H1 (cell line): ENCODE data around the gene GBA2. TPM values are rescaled to one million over a fixed set of nuclear protein-coding genes. Genes with fewer than 3 reads are reported as not detected.

ENCODE experiments used
- ASH2L ChIP-seq: fragments of 200-600, 300-600 bp; sonication (generic); IDR thresholded peaks from one replicate; pipeline ENCODE4 v1.7.1; 2017; ENCODE audit warnings: low read length
- BACH1 ChIP-seq: IDR thresholded peaks from 2 replicates; pipeline ENCODE4 v1.6.1; 2012; ENCODE audit warnings: low read length, improper control_type of control experiment
- BCL11A ChIP-seq, 2 experiments: IDR thresholded peaks; one replicate each; pipeline ENCODE4 v1.6.1; 2011; ENCODE audit warnings: low read depth in 2 of 2, low read length in 2 of 2, mild to moderate bottlenecking in 2 of 2
- CBX8 ChIP-seq: fragments of 300-800, 300-1000 bp; sonication (generic); IDR thresholded peaks from 2 replicates; pipeline ENCODE4 v1.7.1; 2016; ENCODE audit warnings: low read depth, low read length, borderline replicate concordance
- CHD2 ChIP-seq: IDR thresholded peaks from 2 replicates; pipeline ENCODE4 v1.6.1; 2012; ENCODE audit warnings: low read length, improper control_type of control experiment
- CREB1 ChIP-seq: IDR thresholded peaks from 2 replicates; pipeline ENCODE4 v1.6.1; 2012; ENCODE audit warnings: inconsistent platforms
- EP300 ChIP-seq, 2 experiments: IDR thresholded peaks; 1 replicate in 1 of 2; 2 replicates in 1 of 2; pipeline ENCODE4 v1.6.1; 2011 to 2012; ENCODE audit warnings: low read depth in 2 of 2, low read length in 2 of 2, mild to moderate bottlenecking in 2 of 2, borderline replicate concordance in 1 of 2, inconsistent platforms in 1 of 2, moderate library complexity in 1 of 2
- GABPA ChIP-seq: IDR thresholded peaks from 2 replicates; pipeline ENCODE4 v1.6.1; 2011; ENCODE audit warnings: mild to moderate bottlenecking, low read length, moderate library complexity, borderline replicate concordance; ENCODE audit not compliant: insufficient read depth
- HDAC2 ChIP-seq, 2 experiments: fragments of 300-600 bp in 1 of 2; sonication (generic) in 1 of 2; IDR thresholded peaks; 2 replicates each; pipeline ENCODE4 v1.6.1; 2011 to 2012; ENCODE audit warnings: low read depth in 2 of 2, low read length in 2 of 2, mild to moderate bottlenecking in 2 of 2, moderate library complexity in 2 of 2, borderline replicate concordance in 1 of 2, inconsistent platforms in 1 of 2
- HDAC6 ChIP-seq: IDR thresholded peaks from one replicate; pipeline ENCODE4 v1.7.1; 2012; ENCODE audit warnings: low read depth, mild to moderate bottlenecking, inconsistent platforms, low read length, moderate library complexity
- RAD21 ChIP-seq, 2 experiments: IDR thresholded peaks in 1 of 2; conservative IDR thresholded peaks in 1 of 2; 2 replicates each; pipeline ENCODE4 v1.6.1; 2011; ENCODE audit warnings: low read depth in 2 of 2, low read length in 2 of 2, improper control_type of control experiment in 1 of 2, inconsistent platforms in 1 of 2, mild to moderate bottlenecking in 1 of 2, moderate library complexity in 1 of 2
- RFX5 ChIP-seq: IDR thresholded peaks from 2 replicates; pipeline ENCODE4 v1.6.1; 2011; ENCODE audit warnings: low read depth, low read length, improper control_type of control experiment, borderline replicate concordance
- RNF2 ChIP-seq: fragments of 200-900, 300-1000 bp; sonication (generic); IDR thresholded peaks from 2 replicates; pipeline ENCODE4 v1.7.1; 2016; ENCODE audit warnings: borderline replicate concordance, low read depth, mild to moderate bottlenecking, antibody characterized with exemption, low read length; ENCODE audit not compliant: poor library complexity, severe bottlenecking; ENCODE audit errors: missing control alignments
- SAP30 ChIP-seq: fragments of 300-600 bp; sonication (generic); IDR thresholded peaks from 2 replicates; pipeline ENCODE4 v1.7.1; 2012; ENCODE audit warnings: low read length, moderate library complexity, mild to moderate bottlenecking, inconsistent platforms; ENCODE audit not compliant: insufficient read depth, insufficient replicate concordance
- SIN3A ChIP-seq, 2 experiments: IDR thresholded peaks in 1 of 2; conservative IDR thresholded peaks in 1 of 2; 2 replicates each; pipeline ENCODE4 v1.6.1; 2011 to 2012; ENCODE audit warnings: low read length in 2 of 2, improper control_type of control experiment in 1 of 2, low read depth in 1 of 2, mild to moderate bottlenecking in 1 of 2
- SIRT6 ChIP-seq: IDR thresholded peaks from one replicate; pipeline ENCODE4 v1.7.1; 2012; ENCODE audit warnings: low read length, inconsistent platforms
- SP1 ChIP-seq: IDR thresholded peaks from 2 replicates; pipeline ENCODE4 v1.6.1; 2011; ENCODE audit warnings: low read depth, low read length
- SRF ChIP-seq: IDR thresholded peaks from 2 replicates; pipeline ENCODE4 v1.6.1; 2011; ENCODE audit warnings: mild to moderate bottlenecking, low read depth, low read length, moderate library complexity
- TBP ChIP-seq: IDR thresholded peaks from 2 replicates; pipeline ENCODE4 v1.6.1; 2011; ENCODE audit warnings: low read depth, low read length, improper control_type of control experiment
- polyA plus RNA-seq, 7 experiments: library from polyadenylated mRNA; depleted of rRNA in 3 of 7; stranded (reverse) in 5 of 7; unstranded in 2 of 7; fragments of >200 nt in 5 of 7; fragments of 200-250 nt in 2 of 7; gene quantifications; 1 replicate in 5 of 7; 2 replicates in 1 of 7; 4 replicates in 1 of 7; pipeline versions ENCODE4 v1.2.1 to v1.2.3, GENCODE V29; 2011 to 2013; ENCODE audit warnings: missing spikeins in 2 of 7, mixed read lengths in 2 of 7
- total RNA-seq: library from RNA; stranded (reverse); fragmentation: NEBNext Ultra II Directional; extraction: Animal tissue kit (Norgen Biotek cat#: 25700); gene quantifications from 2 replicates; pipeline ENCODE4 v1.2.1, GENCODE V29; 2021
- TF ChIP-seq, protein P1 (sequence below): IDR thresholded peaks from 2 replicates; pipeline ENCODE4 v1.6.1; 2012; ENCODE audit warnings: low read length, inconsistent platforms

GBA2 gene
- total and polyA plus RNA-seq, 2 of the 8 experiments (the other 6 are each of a cell fraction or from before 2014, with no cell fraction given) = 64.2 to 71.9 TPM

GRCh38 chr9:35756275-35757225 lies 7.5 kb upstream of the GBA2 start (continued):
- TF ChIP-seq CBX8 = no peak
- no peak for TF ChIP-seq CREB1
- TF ChIP-seq GABPA = peak; percentile 13; the same call in 1 of the 2 replicates
- TF ChIP-seq EP300 (IDR thresholded peaks at IDR 0.05; ENCODE audit: borderline replicate concordance in 1 of 2, low read depth in 2 of 2, low read length in 2 of 2) = peak in 1 of 2 experiments; percentile 17; a peak in 1 of 3 replicates
- peak; percentile 53; the same call in 1 of the 2 replicates for TF ChIP-seq BACH1
- no peak for TF ChIP-seq SP1
- TF ChIP-seq SIN3A (conservative IDR thresholded peaks at IDR 0.05 in 1 of 2, IDR thresholded peaks at IDR 0.05 in 1 of 2; ENCODE audit: low read depth in 1 of 2, low read length in 2 of 2) = peak in 1 of 2 experiments; percentile 66; a peak in 2 of 4 replicates
- peak; percentile 77 for TF ChIP-seq ASH2L
- peak; percentile 34; the same call in 1 of the 2 replicates for TF ChIP-seq TBP
- TF ChIP-seq HDAC6 = no peak
- TF ChIP-seq, protein P1, sequence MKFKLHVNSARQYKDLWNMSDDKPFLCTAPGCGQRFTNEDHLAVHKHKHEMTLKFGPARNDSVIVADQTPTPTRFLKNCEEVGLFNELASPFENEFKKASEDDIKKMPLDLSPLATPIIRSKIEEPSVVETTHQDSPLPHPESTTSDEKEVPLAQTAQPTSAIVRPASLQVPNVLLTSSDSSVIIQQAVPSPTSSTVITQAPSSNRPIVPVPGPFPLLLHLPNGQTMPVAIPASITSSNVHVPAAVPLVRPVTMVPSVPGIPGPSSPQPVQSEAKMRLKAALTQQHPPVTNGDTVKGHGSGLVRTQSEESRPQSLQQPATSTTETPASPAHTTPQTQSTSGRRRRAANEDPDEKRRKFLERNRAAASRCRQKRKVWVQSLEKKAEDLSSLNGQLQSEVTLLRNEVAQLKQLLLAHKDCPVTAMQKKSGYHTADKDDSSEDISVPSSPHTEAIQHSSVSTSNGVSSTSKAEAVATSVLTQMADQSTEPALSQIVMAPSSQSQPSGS = no peak; the same call in 1 of the 2 replicates
- TF ChIP-seq SAP30 = no peak
- no peak for TF ChIP-seq RNF2
- no peak for TF ChIP-seq CHD2
- peak; percentile 28 to 42 for TF ChIP-seq RAD21 (IDR thresholded peaks at IDR 0.05 in 1 of 2, conservative IDR thresholded peaks at IDR 0.05 in 1 of 2; ENCODE audit: low read depth in 2 of 2, low read length in 2 of 2)
- no peak for TF ChIP-seq BCL11A (IDR thresholded peaks at IDR 0.05; ENCODE audit: low read depth in 2 of 2, low read length in 2 of 2)
- TF ChIP-seq SIRT6 = no peak
- TF ChIP-seq RFX5 = no peak
- TF ChIP-seq SRF = no peak
- TF ChIP-seq HDAC2 (IDR thresholded peaks at IDR 0.05; ENCODE audit: borderline replicate concordance in 1 of 2, low read depth in 2 of 2, low read length in 2 of 2) = peak; percentile 49 to 65; a peak in 2 of 4 replicates
